Kidney (tissue), 14 donors: ENCODE results near the gene NMT2. TPM values are rescaled to one million over a fixed set of nuclear protein-coding genes. Genes with fewer than 3 reads are reported as not detected.

Experiments used
- DNase-seq, 5 donors: peaks; one replicate each; pipeline ENCODE4 v3.0.0-alpha.2; 2013 to 2020
- FAIRE-seq: peaks from 2 replicates; lab custom pipeline; 2012; peaks lifted over from hg19 to GRCh38; lab: Jason Lieb, UNC
- H3K27ac ChIP-seq, 2 donors: one replicate each; pipeline ENCODE4 v1.7.0; 2013; ENCODE audit warnings: low read depth in 2 of 2, low read length in 2 of 2, inconsistent platforms in 1 of 2
- H3K27me3 ChIP-seq: one replicate; pipeline ENCODE4 v1.7.1; 2013; ENCODE audit warnings: low read length, inconsistent platforms; ENCODE audit not compliant: control insufficient read depth, insufficient read depth
- H3K36me3 ChIP-seq, 3 donors: one replicate each; pipeline versions ENCODE4 v1.7.0 to v1.7.1; 2013; ENCODE audit warnings: low read length in 3 of 3, control low read depth in 1 of 3, inconsistent platforms in 1 of 3; ENCODE audit not compliant: insufficient read depth in 3 of 3, control insufficient read depth in 2 of 3
- H3K4me1 ChIP-seq, 3 donors: one replicate each; pipeline versions ENCODE4 v1.7.0 to v1.7.1; 2013; ENCODE audit warnings: low read length in 3 of 3, inconsistent platforms in 1 of 3, low read depth in 1 of 3; ENCODE audit not compliant: control insufficient read depth in 2 of 3, insufficient read depth in 2 of 3
- H3K4me3 ChIP-seq, 3 donors: one replicate each; pipeline versions ENCODE4 v1.7.0 to v1.8.1; 2013; ENCODE audit warnings: low read length in 3 of 3, control low read depth in 1 of 3, inconsistent platforms in 1 of 3
- H3K9ac ChIP-seq, 3 donors: one replicate each; pipeline versions ENCODE4 v1.7.0 to v1.7.1; 2013; ENCODE audit warnings: low read length in 3 of 3, control low read depth in 1 of 3, inconsistent platforms in 1 of 3
- H3K9me3 ChIP-seq, 3 donors: one replicate each; pipeline versions ENCODE4 v1.7.0 to v1.7.1; 2013; ENCODE audit warnings: low read length in 3 of 3, control low read depth in 1 of 3, inconsistent platforms in 1 of 3; ENCODE audit not compliant: control insufficient read depth in 2 of 3, insufficient read depth in 1 of 3
- CTCF ChIP-seq: IDR thresholded peaks from 3 replicates; pipeline ENCODE4 v1.5.1; 2012; ENCODE audit warnings: mild to moderate bottlenecking, moderate library complexity, borderline replicate concordance; ENCODE audit not compliant: insufficient read depth; ENCODE audit errors: extremely low read depth
- intact Hi-C: fragments of 100-400 bp; cut with DNase I; formaldehyde crosslinking; loops from one replicate; pipeline ENCODE4 v1.11.1; 2022
- polyA plus RNA-seq: library from polyadenylated mRNA; stranded (reverse); fragments of 350-450 nt; fragmentation: Illumina TruSeq; extraction: RNeasy Lipid Tissue Mini Kit (QIAGEN cat#74804); gene quantifications from one replicate; pipeline ENCODE4 v1.2.3, GENCODE V29; 2014; ENCODE audit warnings: low read depth, low replicate concordance; ENCODE audit not compliant: insufficient read depth
- total RNA-seq: library from RNA; stranded (reverse); fragmentation: NEBNext Ultra II Directional; extraction: Animal tissue kit (Norgen Biotek cat#: 25700); gene quantifications from one replicate; pipeline ENCODE4 v1.2.1, GENCODE V29; 2021
- donor health status: control.
- donor health status: control.
- donor health status: control.
- donor health status: control.
- donor health status: control.
- donor health status: DM: yes; HTN: yes; CAD: no.
- donor health status: Normal renal cell carcinoma (clear cell type).

Gene NMT2
- total and polyA plus RNA-seq, 2 donors from 2014 or later: 11.7 to 19.8 TPM

DNA sequence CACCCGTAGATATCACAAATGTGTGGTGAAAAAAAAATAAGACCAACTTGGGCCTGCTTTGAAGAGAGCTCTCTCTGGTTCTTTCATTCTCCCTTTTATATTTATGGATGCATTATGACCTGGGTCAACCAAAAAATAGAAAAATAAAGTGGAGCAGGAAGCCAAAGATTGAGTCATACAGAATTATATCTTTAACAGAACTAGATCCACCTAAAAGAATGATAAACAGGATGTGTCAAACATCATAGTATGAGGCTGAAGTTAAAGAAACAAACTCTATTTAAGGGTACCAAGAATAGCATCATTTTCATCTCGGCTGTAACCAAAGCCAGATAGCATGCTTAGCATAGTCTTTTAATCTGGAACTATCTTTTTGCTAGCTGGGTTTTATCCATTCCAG, 28.8 kb upstream of the NMT2 start:
- Histone ChIP-seq H3K9me3 (no peaks in the 10 kb centered on the region), H3K4me3 (no peak overlapping the region), H3K27me3 (no peaks in the 10 kb centered on the region), H3K4me1 (peaks cover 0 to 7% (median 0%) of the 10 kb centered on the region in 3 donors), H3K9ac (no peak overlapping the region), H3K27ac (no peak overlapping the region), H3K36me3 (no peaks in the 10 kb centered on the region)
- no peak for TF ChIP-seq CTCF
- intact Hi-C loops: no loop called here
- FAIRE-seq (no peak), DNase-seq (no peak)

GRCh38 chr10:15196021-15196834, 27.7 kb upstream of the NMT2 start:
- no peak overlapping the region for H3K4me3 ChIP-seq
- H3K36me3 ChIP-seq: no peaks in the 10 kb centered on the region
- no peak overlapping the region for H3K9ac ChIP-seq
- H3K27me3 ChIP-seq: no peaks in the 10 kb centered on the region
- TF ChIP-seq CTCF: no peak
- DNase-seq (no peak), FAIRE-seq (no peak)
- peaks cover 0 to 7% (median 0%) of the 10 kb centered on the region in 3 donors for H3K4me1 ChIP-seq
- H3K9me3 ChIP-seq: no peaks in the 10 kb centered on the region
- intact Hi-C loops: no loop called here
- H3K27ac ChIP-seq: no peak overlapping the region

- DNase-seq (no peak), FAIRE-seq (no peak)
- no peaks in the 10 kb centered on the region for H3K36me3 ChIP-seq
- H3K27ac ChIP-seq: no peak overlapping the region
- intact Hi-C loops: no loop called here
- H3K4me3 ChIP-seq: no peak overlapping the region
- H3K9ac ChIP-seq: no peak overlapping the region
- no peak for TF ChIP-seq CTCF
- H3K4me1 ChIP-seq: no peaks in the 10 kb centered on the region
- H3K9me3 ChIP-seq: no peaks in the 10 kb centered on the region
- no peaks in the 10 kb centered on the region for H3K27me3 ChIP-seq
Measured at GRCh38 chr10:15189133-15189885, 20.8 kb upstream of the NMT2 start.
